ENCODE results near the gene SLC16A3.

Gene SLC16A3

GRCh38 chr17:82287868-82288801, 59.3 kb downstream of the SLC16A3 start:
- Histone ChIP-seq H3K4me1 (ENCODE audit: control insufficient read depth in 1 of 2, insufficient read depth in 2 of 2, low read length in 2 of 2) (peaks cover 2 to 5% of the 10 kb centered on the region in 2 donors), H3K9me3 (ENCODE audit: control insufficient read depth in 1 of 2, low read length in 2 of 2) (no peaks in the 10 kb centered on the region), H3K27me3 (ENCODE audit: low read depth, low read length) (no peaks in the 10 kb centered on the region), H3K36me3 (ENCODE audit: control insufficient read depth in 1 of 2, insufficient read depth in 2 of 2, low read length in 2 of 2) (no peaks in the 10 kb centered on the region), H3K4me3 (ENCODE audit: low read depth in 1 of 2, low read length in 2 of 2) (no peak overlapping the region), H3K27ac (ENCODE audit: low read length) (peak overlapping the region; percentile 50)
